PC-3 (cell line): ENCODE data around the gene FAM168B.

Experiments used
- EZH2phosphoT487 ChIP-seq: fragments of 300-600 bp; sonication (generic); IDR thresholded peaks from 2 replicates; pipeline ENCODE4 v1.6.1; 2018; ENCODE audit warnings: mild to moderate bottlenecking, antibody characterized with exemption, low read length, borderline replicate concordance
- TF ChIP-seq, protein P1 (sequence below): fragments of 300-600 bp; sonication (generic); conservative IDR thresholded peaks from 2 replicates; pipeline ENCODE4 v1.5.1; 2017; ENCODE audit warnings: antibody characterized with exemption, low read depth, mild to moderate bottlenecking, low read length

- TF ChIP-seq EZH2phosphoT487, result no peak
- TF ChIP-seq, protein P1, sequence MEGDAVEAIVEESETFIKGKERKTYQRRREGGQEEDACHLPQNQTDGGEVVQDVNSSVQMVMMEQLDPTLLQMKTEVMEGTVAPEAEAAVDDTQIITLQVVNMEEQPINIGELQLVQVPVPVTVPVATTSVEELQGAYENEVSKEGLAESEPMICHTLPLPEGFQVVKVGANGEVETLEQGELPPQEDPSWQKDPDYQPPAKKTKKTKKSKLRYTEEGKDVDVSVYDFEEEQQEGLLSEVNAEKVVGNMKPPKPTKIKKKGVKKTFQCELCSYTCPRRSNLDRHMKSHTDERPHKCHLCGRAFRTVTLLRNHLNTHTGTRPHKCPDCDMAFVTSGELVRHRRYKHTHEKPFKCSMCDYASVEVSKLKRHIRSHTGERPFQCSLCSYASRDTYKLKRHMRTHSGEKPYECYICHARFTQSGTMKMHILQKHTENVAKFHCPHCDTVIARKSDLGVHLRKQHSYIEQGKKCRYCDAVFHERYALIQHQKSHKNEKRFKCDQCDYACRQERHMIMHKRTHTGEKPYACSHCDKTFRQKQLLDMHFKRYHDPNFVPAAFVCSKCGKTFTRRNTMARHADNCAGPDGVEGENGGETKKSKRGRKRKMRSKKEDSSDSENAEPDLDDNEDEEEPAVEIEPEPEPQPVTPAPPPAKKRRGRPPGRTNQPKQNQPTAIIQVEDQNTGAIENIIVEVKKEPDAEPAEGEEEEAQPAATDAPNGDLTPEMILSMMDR, result no peak
Measured at GRCh38 chr2:131039101-131039440, 54.2 kb downstream of the FAM168B start.
